Measurements from ENCODE around the gene WNT7A.

WNT7A gene

GRCh38 chr3:13767896-13768295, 112.0 kb downstream of the WNT7A start:
- no peak for TF ChIP-seq CTCF (IDR thresholded peaks at IDR 0.05; ENCODE audit: insufficient read depth, missing control alignments)
- DNase-seq (ENCODE audit: insufficient read length, low spot score) (no peak), FAIRE-seq (no peak)

- TF ChIP-seq CTCF (IDR thresholded peaks at IDR 0.05; ENCODE audit: insufficient read depth, missing control alignments) = no peak
- no peak for FAIRE-seq
- DNase-seq (ENCODE audit: insufficient read length, low spot score) = no peak
Observed at GRCh38 chr3:13767030-13767429, 112.8 kb downstream of the WNT7A start.

All from D721Med (cell line).